Measurements from ENCODE around the gene PAQR8. TPM values are rescaled to one million over a fixed set of nuclear protein-coding genes. Genes with fewer than 3 reads are reported as not detected.
A peak's percentile ranks its signal among the peaks of the same experiment; 100 is the strongest.

Gene PAQR8, protein sequence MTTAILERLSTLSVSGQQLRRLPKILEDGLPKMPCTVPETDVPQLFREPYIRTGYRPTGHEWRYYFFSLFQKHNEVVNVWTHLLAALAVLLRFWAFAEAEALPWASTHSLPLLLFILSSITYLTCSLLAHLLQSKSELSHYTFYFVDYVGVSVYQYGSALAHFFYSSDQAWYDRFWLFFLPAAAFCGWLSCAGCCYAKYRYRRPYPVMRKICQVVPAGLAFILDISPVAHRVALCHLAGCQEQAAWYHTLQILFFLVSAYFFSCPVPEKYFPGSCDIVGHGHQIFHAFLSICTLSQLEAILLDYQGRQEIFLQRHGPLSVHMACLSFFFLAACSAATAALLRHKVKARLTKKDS
- total RNA-seq, result 3.9 TPM
- long read RNA-seq, full-length matches to known transcripts, result 4 of 4 reads
- long read RNA-seq, partial matches to known transcripts, result 0 of 4 reads
- long read RNA-seq, other reads (novel, unspliced or antisense), result 0 of 4 reads

DNA sequence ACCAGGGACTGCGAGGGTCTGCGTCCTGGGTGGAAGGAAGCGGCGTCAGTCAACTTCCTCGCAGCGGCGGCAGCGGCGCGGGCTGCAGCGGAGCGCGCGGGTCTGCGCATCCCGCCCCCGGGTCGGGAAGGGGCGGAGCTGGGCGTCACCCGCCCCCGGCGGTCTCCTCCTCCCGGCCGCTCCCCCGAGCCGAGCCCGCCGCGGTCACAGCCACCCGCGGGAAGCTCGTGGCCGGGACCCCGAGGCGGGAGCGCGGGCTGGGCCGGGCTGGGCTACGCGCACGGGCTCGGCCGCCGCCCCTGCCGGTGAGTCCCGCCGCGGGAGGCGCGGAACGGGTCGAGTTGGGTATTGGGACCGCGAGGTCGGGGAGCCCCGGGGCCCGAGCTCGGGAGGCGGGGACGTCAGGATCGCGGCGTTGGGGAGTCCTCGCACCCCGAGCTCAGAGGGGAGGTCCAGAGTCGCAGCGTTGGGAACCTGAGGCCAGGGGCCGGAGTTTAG is at the start of gene PAQR8:
Gene PAQR8, plus strand, starts transcription at position 207 of the 498 bp plus-strand sequence. CDS start 41,063 bp downstream, outside the sequence.
- peak; percentile 93 for DNase-seq (ENCODE audit: low spot score)

DNA sequence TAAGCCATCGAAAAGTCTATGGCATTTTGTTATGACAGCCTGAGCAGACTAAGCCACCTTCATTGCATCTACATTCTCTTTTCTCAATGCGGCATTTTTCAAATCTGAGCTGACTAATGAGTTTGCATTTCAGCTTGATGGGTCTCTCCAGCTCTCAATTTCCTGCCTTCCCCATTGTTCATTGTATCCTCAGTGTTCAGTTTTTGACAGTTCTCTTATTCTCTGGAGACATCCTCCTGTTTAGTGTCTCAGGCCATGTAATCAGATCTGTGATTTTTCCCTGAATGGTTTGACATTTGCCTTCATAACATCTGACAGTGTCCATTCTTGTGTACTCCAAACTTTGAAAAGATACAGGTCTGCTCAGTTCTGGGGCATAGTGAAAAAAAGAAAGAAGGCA is 49.5 kb upstream of the PAQR8 start:
- DNase-seq (ENCODE audit: low spot score), result no peak

DNA sequence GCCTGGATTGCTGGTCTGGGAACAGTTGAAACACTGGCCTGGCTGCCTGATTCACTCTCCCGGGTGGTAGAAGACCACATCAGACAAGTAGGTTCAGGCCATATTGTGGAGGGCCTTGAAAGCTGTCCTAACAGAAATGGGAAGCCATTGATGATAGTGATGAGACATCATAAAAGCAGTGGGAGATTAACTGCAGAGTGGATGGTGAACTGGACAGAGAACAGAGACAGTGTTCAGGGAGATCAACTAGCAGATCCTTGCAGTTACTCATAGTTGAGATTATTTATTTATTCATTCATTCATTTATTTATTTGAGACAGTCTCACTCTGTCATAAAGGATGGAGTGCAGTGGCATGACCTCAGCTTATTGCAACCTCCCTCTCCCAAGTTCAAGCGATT is 47.2 kb upstream of the PAQR8 start:
- no peak for DNase-seq (ENCODE audit: low spot score)

DNA sequence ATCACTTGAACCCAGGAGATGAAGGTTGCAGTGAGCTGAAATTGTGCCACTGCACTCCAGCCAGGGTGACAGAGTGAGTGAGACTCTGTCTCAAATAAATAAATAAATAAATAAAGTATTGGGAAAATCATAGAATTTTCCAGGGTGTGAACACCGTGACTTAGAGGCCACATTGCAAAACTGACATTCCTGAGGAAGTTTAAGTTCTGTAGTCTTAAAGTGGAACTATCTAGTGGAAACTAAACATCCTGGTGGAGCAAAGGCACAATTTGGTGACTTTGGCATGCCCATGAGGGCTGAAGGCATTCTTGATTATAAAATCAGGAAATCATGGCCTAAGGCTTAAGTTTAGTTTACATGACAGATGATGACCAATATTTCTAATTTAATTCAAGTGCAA is 44.7 kb upstream of the PAQR8 start:
- no peak for DNase-seq (ENCODE audit: low spot score)

DNA sequence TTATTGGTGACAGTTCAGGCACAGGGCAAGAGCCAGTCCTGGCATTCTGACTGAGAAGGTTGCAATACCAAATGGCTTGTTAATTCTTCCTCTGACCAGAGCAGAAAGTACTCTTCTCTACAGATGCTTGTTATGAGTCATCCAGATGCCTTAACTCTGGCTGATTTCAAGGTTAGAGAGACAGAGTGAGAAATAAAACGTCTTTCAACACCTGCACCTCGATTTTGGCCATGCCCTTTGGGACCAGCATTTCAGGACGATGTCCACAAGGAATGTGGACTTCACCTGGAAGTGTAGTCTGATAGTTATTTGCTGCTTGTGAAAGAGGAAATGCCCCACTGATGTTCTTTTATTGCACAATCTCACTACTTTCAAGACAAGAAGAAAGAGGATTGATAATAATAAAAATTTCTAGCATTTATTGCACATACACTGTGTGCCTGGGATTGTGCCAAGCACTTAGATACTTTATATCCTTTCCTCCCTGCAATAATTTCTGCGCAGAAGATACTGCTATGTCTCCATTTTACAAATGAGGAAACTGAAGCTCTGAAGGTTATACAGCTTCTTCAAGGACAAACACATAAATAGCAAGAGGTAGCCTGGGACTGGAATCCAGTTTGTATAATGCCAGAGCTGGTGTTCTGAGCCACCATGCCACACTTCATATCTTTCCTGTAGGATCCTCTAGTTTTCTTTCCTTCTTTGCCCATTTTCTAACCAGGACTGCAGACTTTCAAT is 43.9 kb upstream of the PAQR8 start:
- no peak for DNase-seq (ENCODE audit: low spot score)

DNA sequence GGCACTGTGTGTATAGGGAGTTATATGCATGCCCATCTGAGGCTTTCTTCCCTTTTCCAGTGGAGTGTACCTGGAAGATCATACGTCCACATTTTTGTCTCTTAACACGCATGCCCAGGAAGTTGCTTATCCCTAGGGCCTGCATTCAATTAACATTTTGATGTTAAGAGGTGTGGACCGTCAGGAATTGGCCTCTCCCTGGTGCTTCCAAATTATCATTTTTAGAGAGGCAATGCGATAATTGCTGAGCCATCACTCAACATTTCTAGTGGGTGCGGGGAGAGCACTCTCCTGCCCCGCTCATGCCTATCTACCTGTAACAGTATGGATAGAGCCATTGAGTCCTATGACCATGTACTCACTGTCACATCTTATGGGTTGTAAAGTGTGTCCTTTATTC is 37.8 kb upstream of the PAQR8 start:
- DNase-seq (ENCODE audit: low spot score), result no peak

DNA sequence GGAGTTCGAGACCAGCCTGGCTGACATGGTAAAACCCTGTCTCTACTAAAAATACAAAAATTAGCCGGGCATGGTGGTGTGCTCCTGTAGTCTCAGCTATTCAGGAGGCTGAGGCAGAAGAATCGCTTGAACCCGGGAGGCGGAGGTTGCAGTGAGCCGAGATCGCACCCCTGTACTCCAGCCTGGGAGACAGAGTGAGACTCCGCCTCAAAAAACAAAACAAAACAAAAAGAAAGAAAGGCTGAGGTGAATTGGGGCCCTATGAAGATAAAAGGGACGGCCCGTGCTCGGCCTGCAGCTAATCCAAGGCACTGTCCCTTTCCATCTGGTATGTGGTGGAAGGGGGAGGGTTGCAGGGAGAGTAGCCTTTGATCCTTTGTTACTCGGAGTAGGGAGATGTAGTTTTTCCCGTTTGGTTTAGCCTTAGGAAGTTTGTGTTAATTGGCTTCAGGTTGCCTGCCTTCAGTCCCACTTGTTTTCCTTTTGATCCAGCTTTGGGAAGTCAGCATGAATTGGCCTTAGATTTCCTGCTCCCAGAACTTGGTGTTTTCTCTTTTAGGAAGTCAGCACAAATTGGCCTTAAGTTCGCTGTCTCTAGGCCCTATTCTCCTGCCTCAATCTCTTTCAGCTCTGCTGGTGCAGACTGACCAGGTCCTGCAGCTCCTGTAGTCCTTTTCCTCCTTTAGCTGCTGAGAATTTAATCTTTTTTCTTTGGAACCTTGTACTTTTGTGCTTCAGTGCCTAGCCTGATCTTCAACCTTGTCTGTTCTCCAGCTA is 36.1 kb upstream of the PAQR8 start:
- DNase-seq (ENCODE audit: low spot score), result no peak

DNA sequence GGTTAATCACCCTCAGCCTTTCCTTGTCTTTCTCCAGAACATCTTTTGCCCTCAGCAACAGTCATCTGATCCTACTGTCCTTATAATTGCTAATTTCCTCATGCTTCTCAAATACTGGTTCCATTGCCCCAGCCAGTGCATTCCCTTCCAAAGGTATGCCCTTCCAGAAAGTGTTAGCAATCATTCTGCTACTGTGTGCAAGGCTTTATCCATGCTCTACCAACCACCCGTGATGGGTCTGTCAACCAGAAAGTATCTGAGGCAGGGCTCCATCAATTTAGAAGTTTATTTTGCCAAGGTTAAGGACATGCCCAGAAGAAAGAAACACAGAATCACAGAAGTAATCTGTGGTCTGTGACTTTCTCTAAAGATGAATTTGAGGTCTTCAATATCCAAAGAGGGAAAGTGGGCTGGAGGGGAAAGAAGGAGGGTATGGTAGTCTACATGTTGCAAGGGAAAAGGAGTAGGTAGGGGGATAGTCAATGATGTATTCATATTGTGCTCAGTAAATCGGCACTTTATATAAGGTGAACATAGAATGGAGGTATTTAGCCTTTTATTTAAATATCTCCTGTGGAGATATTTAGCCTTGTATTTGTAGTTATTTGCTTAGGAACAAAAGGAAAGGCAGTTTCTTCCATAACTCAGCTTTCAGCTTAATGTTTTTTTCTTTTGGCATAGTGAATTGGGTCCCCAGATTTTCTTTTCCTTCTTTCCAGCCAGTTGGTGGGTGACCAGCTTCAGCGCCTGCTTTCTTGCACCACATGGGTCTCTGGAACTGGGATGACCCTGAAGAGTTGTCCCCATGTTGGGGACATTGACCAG is 35.2 kb upstream of the PAQR8 start:
- no peak for DNase-seq (ENCODE audit: low spot score)

DNA sequence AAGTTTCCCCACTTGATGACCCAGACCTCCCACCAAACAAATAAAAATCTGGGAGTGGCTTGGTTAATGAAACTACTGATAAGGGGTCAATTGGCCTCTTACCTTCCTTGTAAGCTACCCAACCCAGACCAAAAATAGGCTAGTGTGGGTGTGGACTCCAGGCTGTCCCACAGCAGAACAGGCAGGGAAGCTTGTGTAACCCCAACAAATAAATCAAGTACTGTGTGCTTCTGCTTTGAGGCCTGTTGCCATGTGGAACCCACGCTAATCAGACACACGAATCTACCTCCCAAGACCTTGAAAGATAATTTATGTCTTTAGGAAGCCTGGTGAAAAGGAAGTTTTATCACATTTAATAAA is 33.7 kb upstream of the PAQR8 start:
- no peak for DNase-seq (ENCODE audit: low spot score)

DNA sequence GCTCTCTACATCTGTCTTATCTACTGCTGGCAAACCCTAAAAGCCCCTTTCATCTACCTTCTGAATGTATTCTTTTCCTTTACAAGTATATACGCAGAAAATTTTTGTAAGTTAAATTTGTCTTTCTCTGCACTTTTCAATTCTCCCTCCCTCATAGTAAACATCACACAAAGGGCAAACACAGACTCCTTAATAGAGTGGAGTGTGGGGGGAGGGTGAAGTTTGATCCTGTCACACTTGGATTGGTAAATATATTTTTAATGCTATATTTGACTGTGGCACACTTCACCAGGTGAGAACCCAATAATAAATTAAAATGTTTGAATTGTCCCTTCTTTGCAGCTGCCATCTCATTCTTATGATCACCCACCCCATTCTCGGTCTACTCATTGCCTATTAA is 33.2 kb upstream of the PAQR8 start:
- no peak for DNase-seq (ENCODE audit: low spot score)

DNA sequence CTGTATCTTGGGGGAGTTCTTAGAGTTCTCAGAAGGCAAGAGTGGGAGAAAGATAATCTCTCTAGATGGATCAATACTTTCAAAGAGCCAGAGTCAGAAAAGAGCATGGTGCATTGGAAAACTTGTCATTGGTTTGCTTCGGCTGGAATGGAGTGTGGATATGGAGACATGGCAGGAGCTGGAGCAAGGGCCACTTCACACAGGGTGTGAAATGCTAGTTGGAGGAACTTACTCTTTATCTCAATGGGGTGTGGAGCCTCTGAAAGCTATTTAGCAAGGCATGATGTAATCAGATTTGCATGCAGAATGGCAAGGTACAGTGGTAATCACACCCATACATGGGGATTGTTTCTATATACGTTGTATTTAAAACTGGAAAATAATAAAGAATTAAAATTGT is 31.5 kb upstream of the PAQR8 start:
- DNase-seq (ENCODE audit: low spot score), result no peak

DNA sequence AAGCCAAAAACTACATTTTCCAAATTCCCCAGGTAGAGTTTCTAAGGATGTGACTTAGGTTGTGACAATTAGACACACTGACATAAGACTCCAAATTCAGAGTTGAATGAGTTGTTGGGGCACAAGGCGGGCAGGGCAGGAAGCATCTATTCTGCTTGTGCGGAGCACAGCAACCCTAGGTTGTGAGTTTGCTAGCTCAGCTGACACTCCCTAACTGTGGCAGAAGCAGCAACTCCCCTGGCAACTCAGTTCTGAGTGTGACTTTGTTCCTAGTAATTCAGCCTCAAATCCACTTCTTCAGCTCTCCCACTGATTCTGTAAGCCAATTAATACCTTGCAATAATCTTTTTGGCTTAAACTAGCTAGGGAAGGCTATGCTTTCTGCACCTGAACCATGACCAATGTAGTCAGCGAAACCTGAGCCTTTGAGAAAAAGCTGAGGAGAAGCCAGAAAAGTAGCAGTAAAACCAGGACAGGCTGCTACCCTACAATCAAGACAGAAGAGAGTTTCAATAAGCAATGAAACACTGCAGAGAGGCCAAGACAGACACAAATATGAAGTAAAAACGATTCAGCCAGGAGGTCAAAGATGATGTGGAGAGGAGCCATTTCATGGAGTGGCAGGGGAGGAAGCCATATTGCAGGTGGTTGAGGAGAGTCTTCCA is 30.0 kb upstream of the PAQR8 start:
- no peak for DNase-seq (ENCODE audit: low spot score)

DNA sequence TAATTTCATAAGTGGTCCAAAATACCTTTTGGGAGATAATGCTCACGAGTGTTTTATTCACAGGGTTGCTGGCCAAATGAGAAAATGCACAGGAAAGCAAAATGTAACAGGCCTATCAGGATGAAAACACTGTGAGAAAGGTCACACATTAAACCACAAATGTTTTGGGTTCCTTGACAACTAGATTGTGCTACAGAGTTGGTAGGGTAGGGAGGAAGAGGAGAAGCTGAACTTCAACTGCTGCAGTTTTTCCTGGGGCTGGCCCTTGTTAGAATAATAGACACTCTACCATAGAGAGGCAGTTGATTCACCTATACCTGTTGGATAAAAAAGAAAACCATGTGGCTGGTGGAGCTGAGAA is 28.1 kb upstream of the PAQR8 start:
- DNase-seq (ENCODE audit: low spot score), result no peak

DNA sequence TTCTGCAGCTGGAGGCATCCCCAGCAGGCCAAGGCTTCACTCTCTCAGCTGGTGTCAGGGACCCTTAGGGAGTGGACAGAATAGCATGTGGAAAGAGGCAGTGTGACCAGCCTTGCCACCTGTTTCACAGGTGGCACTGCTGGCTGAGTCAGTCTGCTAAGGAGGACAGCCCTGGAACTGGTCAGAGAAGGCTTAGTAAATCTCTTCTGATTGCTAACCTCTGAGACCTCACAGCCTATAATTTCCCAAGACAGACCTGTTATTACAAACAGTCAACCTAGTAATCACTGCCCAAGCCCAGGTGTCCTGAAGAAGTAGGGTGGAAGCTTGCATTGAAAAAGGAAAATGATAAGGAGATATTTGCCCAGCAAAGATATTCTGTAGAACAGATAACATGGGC is 26.4 kb upstream of the PAQR8 start:
- DNase-seq (ENCODE audit: low spot score), result no peak

DNA sequence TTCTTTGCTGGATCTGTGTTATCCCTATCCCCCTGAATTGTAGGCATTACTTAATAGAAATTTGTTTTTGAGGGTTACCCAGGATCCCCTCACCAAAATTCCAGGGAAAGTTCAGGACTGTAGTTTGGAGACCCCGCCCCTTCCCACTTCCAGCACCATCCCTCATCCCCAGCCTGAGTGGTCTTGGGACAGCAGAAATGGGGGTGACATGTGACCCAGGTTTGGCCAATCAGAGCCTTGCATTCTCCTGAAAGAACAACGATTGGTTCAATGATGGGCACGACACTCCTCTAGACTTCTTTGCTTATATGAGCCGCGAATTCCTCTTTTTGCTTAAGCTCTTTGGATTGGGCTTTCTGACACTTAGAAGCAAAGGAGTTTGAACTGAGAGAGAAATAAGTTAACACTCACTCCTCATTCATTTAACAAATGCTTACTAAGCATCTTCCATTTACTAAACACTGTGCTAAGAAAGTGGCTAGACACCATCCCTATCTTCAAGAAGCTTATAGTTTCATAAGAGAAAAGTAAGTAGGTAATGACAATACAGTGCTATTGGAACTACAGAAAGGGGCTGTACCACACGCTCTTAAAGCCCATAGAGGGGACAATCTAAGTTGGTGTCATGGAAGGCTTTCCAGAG is 24.9 kb upstream of the PAQR8 start:
- no peak for DNase-seq (ENCODE audit: low spot score)

DNA sequence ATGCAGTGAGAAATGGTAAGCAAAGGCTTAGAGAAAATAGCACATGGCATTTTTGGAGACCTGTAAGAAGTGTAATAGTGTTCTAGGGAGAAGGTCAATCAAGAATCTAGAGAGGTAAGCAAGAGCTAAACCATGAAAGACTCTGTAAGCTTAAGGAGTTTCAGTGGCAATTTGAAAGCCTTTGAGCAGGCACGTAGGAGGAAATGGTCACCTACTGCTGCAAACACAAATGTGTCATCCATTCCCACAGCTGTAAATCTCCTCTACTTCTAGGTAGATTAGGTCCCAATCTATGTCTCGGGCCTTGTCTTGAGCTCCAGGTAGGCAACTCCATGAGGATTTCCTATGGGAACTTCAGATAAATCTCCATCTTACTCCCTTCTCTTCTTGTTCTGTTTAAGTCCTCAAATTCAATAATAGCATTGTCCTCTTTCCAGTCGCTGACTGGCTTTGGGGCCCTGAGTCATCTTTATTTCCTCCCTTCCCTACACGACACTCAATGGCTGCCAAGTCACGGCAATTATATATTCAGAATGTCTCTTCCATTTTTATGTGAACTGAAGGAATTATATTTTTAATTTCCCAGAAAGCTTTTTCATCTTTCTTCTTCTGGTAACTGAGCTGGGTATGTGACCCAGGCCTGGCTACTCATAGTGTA is 24.2 kb upstream of the PAQR8 start:
- no peak for DNase-seq (ENCODE audit: low spot score)

DNA sequence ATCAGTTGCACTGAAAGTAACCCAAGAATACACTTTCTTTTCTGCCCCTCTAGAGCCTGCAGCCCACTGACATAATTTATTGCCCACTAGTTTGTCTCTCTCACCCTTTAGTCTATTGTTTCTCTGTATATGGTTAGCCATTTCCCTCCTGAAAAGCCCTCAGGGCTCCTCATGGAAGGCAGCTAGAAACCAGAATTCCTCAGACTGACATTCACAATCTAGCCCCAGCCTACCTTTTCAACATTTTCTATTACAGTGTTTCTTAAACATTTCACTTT is 21.4 kb upstream of the PAQR8 start:
- DNase-seq (ENCODE audit: low spot score), result no peak

DNA sequence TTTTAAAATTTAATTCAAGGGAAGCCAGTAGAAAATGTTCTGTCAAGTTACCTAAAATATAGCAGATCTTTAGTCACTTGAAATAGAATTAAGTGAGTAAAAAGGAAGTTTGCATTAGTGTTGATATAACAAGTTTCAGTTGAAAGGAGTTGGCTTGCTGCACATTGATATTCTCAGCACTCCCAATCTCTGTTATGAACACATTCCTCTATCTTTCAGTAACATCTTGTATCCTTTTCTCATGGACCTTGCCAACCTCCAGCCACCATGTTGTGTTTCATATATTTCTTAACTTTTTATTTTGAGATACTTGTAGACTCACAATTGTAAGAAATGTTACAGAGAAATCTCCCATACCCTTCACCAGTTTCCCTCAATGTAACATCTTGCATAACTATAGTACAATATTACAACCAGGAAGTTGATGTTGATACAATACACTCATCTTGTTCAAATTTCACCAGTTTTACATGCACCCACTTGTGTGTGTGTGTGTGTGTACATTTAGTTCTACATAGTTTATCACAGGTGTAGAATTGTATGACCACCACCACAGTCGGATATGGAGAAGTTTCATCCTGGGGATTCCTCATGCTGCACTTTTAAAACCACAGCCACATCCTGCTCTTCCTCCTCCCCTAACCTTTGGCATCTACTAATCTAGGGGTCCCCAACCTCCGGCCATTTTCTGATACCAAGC is 20.2 kb upstream of the PAQR8 start:
- no peak for DNase-seq (ENCODE audit: low spot score)

DNA sequence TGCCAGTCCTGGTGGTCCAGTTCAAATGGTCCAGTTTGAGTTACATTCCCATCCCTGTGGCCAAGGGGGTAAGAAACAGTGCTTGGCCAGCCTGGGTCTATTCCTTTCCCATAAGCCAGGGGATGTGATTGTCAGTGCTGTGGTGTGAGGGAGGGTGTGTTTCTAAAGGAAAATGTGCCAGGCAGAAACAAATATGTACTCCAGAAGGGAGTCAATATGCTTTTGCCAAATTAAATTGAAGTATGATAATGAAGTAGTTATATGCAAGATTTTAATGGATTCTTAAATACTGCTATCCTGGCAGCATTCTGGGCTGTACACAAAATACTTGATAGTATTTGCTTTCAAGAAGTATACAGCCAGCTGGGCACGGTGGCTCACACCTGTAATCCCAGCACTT is 16.6 kb upstream of the PAQR8 start:
- no peak for DNase-seq (ENCODE audit: low spot score)
